Left lobe of liver (tissue), 2 donors: ENCODE measurements around the gene NFKB1. TPM values are rescaled to one million over a fixed set of nuclear protein-coding genes. Genes with fewer than 3 reads are reported as not detected.

Source experiments
- ATAC-seq: fragments of 200-7000 bp; cut with Tn5 transposase; one replicate; pipeline ENCODE4 v1.9.1; 2020; ENCODE audit warnings: mild to moderate bottlenecking, moderate library complexity
- DNase-seq: peaks from one replicate; pipeline ENCODE4 v3.0.0-alpha.2; 2020; ENCODE audit warnings: low spot score
- total RNA-seq: library from RNA; stranded (reverse); gene quantifications from one replicate; pipeline ENCODE4 v1.2.1, GENCODE V29; 2021
- donor health status: DM: no; HTN: no; CAD: no; lungs with moderate emphysema.
- donor health status: DM: no; HTN: yes; CAD: no.

The NFKB1 gene
- total RNA-seq, 1 donor from 2014 or later, result 15.6 TPM

DNA sequence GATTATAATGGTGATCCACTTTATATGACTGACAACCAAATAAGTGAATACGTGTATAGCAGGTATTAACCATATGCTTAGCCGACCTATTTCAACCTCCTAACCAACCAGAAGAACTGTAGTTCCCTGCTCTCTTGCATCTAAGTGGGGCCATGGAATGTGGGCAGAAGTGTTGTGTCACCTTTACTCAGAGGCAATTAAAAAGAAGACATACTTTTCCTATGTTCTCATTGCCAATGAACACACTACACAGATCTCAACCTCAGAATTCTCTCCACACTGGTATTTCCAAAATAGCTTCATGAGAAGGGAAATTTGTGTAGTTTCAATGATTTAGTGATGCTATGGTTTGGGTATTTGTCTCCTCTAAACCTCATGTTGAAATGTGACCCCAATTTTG is 3.2 kb upstream of the NFKB1 start:
- ATAC-seq (no peak), DNase-seq (no peak)

DNA sequence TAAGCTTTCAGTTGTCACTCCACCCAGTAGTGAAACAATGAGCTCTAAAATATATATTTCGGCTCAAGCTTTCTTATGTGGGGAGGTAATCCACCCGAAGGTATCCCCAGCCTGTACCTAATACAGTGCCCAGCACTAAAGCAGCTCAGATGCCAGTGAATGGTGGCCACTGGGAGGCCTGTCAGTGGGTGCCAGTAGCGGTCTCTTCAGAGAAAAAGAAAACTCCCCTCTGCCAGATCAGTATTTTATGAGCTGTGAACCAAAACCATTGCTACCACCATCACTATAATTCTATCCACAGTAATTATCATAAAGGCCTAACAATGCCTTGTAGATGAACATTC is 835 bp upstream of the NFKB1 start:
- ATAC-seq, result peak; percentile 48

DNA sequence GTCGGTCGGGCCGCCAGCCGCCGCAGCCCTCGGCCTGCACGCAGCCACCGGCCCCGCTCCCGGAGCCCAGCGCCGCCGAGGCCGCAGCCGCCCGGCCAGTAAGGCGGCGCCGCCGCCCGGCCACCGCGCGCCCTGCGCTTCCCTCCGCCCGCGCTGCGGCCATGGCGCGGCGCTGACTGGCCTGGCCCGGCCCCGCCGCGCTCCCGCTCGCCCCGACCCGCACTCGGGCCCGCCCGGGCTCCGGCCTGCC is 213 bp downstream of the NFKB1 start:
- peak; percentile 74 for ATAC-seq
- no peak for DNase-seq

More for the DNA sequence above, 835 bp upstream of the NFKB1 start:
- DNase-seq, result no peak

DNA sequence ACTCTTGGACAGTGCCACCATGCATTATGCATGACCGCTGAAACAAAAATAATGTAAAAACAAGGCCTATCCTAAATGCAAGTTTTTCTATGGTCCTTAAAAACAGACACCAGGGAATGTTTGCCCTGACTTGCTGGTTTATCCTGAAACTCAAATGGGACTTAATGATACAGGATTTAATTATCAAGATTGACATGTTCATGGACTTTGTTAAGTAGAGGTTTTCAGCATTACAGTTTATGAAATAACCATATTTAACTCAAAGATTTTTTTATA is 1.3 kb downstream of the NFKB1 start:
- ATAC-seq, result no peak

DNA sequence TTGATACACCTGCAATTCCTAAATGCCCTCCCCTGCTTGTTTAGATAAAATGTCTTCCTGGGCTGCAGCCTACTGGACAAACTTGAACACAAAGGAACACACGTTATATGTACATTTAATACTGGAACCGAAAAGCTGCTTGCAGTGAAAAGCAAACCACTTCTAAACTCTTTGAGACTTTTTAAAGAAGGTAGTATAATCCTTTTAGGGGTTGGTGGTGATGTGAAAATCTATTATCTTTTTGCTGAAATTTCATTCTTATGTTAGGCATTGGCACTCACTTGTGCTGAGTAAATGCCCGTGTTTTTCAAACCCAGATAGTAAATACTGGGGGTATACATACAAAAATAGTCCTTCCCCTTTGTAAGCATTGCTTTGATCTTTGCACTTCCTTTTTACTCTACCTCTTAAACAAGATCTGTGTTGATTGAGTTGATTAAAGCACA is 2.2 kb downstream of the NFKB1 start:
- no peak for DNase-seq
- ATAC-seq, result no peak

More for the DNA sequence above, 1.3 kb downstream of the NFKB1 start:
- no peak for DNase-seq

DNA sequence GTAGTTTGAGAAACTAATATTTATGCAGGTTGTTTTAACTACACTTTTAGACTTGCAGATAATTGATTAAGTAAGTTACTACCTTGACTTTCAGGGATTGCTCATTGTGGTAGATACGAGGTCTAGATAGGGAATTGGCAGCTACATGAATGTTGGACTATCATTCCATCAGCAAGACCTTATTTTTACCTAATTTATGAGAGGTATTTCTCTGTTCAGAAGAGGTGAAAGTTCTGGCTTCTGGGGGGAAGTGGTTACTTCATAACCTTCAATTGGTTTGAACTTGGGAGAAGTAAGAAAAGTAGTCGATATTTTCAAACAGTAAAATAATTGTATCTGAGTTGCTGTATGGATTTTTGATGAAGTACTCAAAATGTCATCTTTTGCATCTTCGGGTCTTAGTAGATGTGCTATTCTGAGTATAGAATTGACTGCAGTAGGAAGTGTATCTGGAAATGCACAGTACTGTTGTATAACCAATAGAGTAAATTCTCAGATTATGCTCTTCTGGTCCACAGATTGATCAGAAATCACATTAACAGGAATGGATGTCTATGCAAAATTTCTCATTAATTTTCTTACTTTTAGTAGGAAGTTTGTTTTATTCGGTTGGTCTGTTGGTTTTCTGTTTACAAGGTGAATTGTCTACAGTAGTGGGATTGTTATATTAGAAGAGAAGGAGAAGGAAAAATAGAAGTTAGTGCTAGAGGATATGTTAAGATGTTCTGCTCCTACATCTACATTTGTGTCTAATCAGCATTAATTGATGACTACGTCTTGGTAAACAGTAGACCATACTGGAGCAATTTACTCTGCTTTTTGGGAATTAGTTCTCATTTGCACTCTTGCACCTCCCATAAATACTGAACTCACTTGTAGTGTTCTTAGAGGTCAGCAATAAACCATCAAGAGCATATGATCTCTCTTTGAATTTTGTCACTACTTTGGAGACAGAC is 3.0 kb downstream of the NFKB1 start:
- DNase-seq (no peak), ATAC-seq (no peak)

DNA sequence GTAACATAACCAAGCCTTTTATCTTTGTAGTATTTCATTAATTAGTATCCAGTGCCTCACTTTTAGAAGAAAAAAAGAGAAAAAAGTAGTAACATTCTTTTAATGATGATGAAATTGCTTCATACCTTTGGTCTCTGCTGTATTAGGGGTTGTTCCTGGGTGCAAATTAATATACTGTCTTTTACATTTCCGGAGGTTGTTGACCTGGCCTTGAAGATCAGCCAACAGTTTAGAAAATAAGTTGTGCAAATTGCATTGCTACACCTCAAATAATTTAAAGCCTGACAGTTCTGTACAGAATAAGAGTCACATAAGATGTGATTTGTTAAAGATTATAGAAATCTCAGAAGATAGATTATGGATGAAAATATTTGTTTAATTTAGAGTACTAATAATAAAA is 3.8 kb downstream of the NFKB1 start:
- no peak for DNase-seq

DNA sequence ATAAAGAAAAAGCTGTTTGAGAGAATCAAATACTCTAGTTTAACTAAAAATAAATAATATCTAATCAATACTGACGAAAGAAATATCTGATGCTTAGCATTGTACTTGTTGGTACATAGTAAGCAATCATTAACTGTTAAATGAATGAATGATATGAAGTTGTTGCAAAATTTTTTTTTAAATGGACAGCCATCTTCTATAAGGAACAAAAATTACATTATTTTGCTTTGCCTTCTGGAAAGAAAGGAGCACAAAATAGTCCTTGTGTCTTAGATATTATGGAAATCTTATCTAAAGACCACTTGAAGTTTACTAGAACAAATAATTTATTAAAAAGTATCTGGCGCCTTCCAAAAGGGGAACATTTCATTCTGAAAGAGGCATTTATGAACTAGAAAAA is 4.5 kb downstream of the NFKB1 start:
- DNase-seq, result no peak
- ATAC-seq, result no peak

More for the DNA sequence above, 3.8 kb downstream of the NFKB1 start:
- no peak for ATAC-seq

DNA sequence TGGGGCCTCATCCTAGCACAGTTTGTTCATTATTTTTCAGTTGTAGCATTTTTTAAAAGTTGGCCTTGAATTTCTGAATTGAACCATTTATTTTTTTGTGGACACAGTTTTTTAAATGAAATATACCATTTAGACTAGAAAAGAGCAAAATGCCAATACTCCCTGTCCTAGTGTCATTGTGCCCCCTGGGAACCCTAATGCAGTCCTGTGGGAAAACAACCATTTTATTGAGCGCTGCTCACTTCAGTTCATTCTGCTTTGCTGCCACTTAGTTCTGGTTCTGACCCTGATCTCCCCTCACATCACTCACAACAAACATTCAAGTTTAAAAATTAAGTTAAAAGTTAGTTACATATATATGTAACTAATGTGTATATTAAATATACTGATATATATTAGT is 5.4 kb downstream of the NFKB1 start:
- ATAC-seq (no peak), DNase-seq (no peak)

DNA sequence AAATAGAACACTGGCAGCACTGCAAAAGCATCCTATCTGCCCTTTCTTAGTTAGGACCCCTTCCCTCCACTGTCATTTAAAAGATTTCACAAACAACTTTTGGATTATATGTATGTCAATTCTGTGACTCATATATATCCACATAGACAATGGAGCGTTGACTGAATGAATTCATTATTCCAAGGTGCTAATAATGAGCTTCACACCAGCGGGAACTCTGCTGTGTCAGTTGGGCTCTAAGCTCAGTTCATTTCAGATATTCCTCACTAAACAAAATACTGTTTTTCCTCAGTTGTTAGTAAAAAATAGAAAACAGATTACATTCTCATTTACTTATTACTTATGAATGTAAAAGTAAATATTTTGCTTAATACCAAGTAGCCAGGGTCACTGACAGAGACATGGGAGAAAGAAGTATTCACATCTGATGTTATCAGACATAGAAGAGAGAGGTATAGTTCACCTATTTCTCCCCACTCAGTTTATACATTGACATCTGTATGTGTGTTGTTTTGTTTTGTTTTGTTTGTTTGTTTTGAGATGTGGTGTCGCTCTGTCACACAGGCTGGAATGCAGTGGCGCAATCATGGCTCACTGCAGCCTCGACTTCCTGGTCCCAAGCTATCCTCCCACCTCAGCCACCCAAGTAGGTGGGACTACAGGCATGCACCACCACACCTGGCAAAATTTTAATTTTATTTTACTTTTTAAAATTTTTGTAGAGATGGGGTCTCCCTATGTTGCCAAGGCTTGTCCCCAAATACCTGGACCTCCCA is 10.9 kb downstream of the NFKB1 start:
- no peak for ATAC-seq
- no peak for DNase-seq

DNA sequence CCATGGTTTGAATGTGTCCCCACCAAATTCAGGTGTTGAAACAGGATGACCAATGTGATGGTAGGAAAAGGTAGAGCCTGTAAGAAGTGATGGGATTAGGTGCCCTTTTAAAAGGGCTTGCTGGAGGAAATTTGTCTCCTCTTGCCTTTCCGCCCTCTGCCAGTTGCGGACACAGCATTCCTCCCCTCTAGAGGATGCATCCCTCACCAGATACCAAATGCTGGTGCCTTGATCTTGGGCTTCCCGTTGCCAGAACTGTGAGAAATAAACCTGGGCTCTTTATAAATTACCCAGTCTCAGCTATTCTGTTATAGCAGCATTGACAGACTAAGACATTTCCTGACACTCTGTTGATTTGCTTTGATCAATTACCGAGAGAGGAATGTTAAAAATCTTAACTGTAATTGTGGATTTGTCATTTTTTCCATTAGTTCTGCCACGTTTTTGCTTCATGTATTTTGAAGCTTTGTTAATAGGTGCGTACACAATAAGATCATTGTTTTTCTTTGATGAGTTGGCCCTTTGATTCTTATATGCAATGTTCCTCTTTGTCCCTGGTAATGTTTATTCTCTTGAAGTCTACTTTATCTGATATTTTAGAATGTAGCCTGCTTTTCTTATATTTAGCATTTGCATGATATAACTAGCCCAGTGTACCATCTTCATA is 13.3 kb downstream of the NFKB1 start:
- DNase-seq, result no peak
- no peak for ATAC-seq

DNA sequence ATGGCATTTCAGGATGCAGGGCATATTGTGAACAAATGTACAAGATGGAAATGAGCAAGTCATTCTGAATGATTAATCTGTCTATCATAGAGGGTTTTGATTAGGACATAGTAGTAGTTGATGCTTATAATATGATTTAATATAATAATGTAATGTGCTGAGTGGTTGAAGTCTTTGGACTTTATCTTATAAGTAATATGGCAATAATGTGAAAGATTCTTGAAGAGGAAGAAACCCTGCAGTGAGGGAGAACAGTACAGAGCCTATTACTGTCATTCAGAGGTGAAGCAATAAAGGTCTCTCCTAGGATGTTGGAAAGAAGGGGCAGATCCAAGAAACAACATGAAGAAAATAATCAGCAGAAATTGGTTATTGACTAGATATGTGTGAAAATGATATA is 16.6 kb downstream of the NFKB1 start:
- DNase-seq (no peak), ATAC-seq (no peak)

DNA sequence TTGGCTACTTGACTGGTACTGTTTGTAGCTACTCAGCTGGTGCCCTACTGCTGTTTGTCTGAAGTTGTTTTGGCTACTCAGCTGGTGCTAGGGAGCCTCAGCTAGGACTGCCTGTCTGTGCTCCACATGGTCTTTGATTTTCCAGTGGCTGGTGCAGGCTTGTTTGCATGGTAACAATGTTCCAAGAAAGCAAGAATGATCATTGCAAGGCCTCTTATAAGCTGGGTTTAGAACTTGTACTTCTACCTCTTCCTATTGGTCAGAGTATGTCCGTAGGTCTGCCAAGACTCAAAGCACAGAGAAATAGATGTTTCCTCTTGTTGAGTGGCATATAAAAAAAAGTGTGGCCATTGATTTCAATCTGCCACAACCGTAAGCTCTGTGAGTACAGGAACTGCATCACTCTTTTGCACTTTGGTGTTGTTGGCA is 17.6 kb downstream of the NFKB1 start:
- ATAC-seq (peak; percentile 45), DNase-seq (no peak)

DNA sequence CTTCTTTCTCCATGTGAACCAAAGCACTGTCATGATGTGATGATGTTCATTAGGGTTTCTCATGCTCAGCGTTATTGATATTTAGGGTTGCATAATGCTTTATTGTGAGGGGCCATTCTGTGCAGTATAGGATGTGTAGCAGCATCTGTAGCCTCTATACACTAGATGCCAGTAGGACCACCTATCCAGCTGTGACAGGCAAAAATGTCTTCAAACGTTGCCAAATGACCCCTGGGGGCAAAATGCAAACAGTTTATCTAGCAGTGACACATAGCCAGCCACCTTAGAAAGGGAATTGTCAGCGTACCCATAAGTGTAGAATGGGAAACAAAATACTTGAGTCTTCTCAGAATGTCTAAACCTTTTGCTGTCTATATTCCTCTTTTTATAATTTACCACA is 18.8 kb downstream of the NFKB1 start:
- no peak for DNase-seq
- ATAC-seq, result no peak

DNA sequence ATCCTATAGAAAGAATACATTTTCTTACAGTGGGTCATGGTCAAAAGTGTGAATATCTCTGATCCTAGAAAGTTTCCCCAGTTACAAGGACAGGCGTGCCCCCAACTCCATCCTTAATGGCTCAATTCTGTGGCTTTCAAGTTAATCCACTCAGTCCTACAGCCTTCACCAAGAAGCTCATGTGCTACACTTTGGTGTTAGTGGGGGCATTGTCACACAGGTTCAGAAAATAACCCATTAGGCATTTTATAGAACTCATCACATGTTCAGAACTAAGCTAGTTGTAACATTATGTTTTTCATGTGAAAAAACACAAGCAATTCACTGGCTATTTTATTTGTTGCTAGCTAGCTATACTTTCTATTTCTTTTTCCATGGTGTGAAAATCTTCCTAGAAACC is 20.4 kb downstream of the NFKB1 start:
- DNase-seq (no peak), ATAC-seq (no peak)

DNA sequence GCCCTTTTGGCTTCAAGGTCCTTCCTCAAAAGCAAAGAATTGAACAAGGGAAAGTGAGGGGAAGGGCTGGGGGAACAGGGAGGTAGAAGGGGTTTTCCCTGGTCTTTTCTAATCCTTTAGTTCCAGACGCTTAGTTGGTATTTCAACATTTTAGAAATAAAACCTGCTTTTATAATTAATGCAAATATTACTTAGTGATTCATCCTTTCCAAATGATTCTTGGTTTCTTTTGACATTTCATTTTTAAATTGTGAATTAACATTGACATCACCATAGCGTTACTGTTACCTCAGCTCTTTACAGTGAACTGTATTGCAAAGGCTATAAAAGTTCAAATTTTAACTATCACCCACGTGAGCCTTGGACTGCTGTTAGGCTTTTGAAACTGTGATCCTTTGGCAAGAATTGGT is 20.9 kb downstream of the NFKB1 start:
- ATAC-seq (peak; percentile 86), DNase-seq (no peak)

DNA sequence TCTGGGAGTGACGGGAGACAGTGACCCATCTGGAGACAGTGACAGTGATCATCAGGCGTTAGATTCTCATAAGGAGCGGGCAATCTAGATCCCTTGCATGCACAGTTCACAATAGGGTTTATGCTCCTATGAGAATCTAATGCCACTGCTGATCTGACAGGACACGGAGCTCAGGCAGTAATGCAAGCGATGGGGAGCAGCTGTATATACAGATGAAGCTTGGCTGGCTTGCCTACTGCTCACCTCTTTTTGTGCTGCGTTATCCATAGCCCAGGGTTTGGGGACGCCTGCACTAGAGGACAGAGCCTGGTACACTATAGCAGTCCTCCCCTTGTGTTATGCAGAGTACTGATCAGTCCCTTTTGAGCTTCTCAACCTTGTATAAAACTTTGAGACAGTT is 23.5 kb downstream of the NFKB1 start:
- no peak for ATAC-seq

DNA sequence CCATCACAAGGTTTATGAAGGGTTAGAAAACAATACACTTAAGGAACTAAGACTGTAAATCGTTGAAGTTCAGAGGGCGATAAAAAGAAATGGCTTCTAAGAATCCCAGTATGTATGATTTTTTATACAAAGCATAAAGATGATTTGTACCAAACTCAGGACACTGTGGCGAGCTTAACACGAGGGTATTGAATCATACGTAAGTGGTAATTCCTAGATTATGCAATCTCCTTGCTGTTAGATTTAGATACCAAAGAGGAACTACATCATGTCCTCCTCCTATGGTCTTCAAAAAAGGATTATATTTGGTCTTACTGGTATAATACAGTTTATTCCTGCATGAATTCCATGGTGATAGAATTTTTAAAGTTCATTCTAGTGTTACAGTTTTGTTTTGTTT is 23.9 kb downstream of the NFKB1 start:
- no peak for DNase-seq
- no peak for ATAC-seq

More for the DNA sequence above, 23.5 kb downstream of the NFKB1 start:
- no peak for DNase-seq

DNA sequence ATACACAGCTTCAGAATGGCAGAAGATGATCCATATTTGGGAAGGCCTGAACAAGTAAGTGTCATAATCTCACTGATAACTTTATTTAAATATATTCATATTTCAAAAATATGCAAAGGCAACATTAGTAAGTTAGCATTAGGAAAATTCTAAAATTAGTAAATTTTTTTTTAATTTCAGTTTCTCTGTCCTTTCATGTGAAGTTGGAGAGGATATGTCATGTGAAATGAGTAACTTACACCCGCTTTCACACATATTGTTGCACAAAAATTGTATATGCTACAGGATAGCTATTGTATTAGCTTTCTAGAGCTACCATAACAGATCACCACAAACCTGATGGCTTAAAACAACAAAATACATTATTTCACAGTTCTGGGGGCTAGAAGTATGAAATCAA is 24.3 kb downstream of the NFKB1 start:
- no peak for ATAC-seq
- DNase-seq, result no peak

DNA sequence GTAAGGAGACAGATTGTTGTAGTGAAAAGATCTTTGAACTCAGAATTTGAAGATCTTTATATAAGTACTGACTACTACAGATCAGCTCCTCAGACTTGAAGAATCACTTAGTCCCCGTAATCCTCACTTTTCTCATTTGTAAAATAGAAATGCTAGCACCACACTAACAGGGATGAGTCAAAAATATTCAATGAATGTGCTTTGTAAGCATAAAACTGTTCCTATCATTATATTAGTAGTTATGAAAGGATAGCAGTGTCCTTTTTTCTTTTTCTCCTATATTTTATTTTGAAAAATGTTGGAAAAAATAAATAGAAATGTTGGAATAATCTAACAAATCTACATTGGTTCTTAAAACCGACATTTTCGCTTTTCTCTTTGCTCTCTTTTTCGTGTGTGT is 25.4 kb downstream of the NFKB1 start:
- no peak for ATAC-seq

DNA sequence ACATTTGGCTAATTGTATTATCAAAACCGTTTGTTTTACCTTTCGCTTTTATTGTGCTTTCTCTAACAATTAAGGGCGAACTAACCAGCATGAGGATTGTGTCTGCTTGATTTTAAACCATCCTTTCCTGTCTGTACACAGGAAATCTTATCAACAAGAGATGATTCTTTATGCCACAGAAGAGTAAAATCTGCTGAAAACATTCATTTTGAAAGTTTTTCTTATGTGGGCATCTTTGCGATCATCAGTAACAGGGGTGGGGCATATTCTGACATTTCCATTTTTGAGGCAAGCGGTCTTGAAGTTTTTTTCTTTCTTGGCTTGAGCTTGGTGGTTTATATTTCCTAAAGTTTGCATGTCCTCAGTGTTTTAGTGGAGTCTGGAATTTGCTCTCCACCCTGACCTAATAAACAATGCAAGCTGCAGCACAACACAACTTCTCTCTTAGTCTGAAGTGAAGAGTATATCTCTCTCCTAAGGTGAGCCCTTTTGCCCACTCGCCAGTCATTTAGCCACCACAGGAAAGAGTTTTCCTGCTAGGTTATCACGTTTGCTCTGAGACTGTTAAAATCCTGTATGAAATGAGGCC is 26.6 kb downstream of the NFKB1 start:
- ATAC-seq, result no peak
- DNase-seq, result no peak

More for the DNA sequence above, 25.4 kb downstream of the NFKB1 start:
- no peak for DNase-seq

DNA sequence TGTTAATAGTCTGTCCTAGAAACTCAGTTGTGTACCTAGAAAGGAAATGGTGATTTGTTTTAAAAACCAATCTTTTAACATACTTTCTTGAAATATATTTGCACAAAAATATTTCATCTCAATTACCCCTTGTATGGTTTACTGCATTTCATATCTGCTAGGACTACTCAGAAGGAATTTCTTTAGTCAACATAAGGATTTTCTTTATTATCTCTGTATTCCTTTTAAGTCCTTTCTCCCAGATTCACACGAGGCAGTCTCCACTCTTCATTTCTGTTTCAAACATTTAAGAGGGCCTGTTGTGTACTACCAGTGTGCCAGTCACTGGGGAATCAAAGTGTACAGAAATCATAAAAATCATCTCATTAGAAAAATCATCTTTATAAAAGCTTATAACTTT is 28.8 kb downstream of the NFKB1 start:
- ATAC-seq (no peak), DNase-seq (no peak)
